Bronchial epithelial cell (primary cell): ENCODE data around the gene HTR3D. TPM values are rescaled to one million over a fixed set of nuclear protein-coding genes. Genes with fewer than 3 reads are reported as not detected.

Experiments
- DNase-seq: peaks from one replicate; pipeline ENCODE4 v3.0.0-alpha.2; 2010; ENCODE audit warnings: low read depth
- FAIRE-seq: peaks from 2 replicates; lab custom pipeline; 2011; peaks lifted over from hg19 to GRCh38; lab: Jason Lieb, UNC
- H3K27me3 ChIP-seq: 2 replicates; pipeline ENCODE4 v1.5.1; 2011; ENCODE audit warnings: low read length; ENCODE audit not compliant: control insufficient read depth, insufficient read depth
- H3K36me3 ChIP-seq: 2 replicates; pipeline ENCODE4 v1.5.1; 2011; ENCODE audit warnings: low read length; ENCODE audit not compliant: control insufficient read depth, insufficient read depth
- H3K4me3 ChIP-seq: 2 replicates; pipeline ENCODE4 v1.5.1; 2011; ENCODE audit warnings: mild to moderate bottlenecking, low read depth, low read length, control low read depth
- CTCF ChIP-seq: IDR thresholded peaks from 2 replicates; pipeline ENCODE4 v1.5.1; 2011; ENCODE audit warnings: mild to moderate bottlenecking, moderate library complexity, low read length, control low read depth, inconsistent platforms; ENCODE audit not compliant: insufficient read depth, severe bottlenecking
- total RNA-seq: library from RNA; depleted of rRNA; stranded (reverse); fragments of >200 nt; gene quantifications from 2 replicates; pipeline ENCODE4 v1.2.1, GENCODE V29; 2014

HTR3D gene
- total RNA-seq, 1 donor from 2014 or later = not detected

GRCh38 chr3:184039414-184039813 lies 7.9 kb downstream of the HTR3D start:
- Histone ChIP-seq H3K36me3 (no peaks in the 10 kb centered on the region), H3K4me3 (no peak overlapping the region), H3K27me3 (no peaks in the 10 kb centered on the region)
- FAIRE-seq (no peak), DNase-seq (peak; percentile 92)
- TF ChIP-seq CTCF = no peak

GRCh38 chr3:184040010-184040409 lies 8.5 kb downstream of the HTR3D start:
- FAIRE-seq = no peak
- no peaks in the 10 kb centered on the region for H3K27me3 ChIP-seq
- no peak for TF ChIP-seq CTCF
- no peak overlapping the region for H3K4me3 ChIP-seq
- H3K36me3 ChIP-seq = no peaks in the 10 kb centered on the region
- DNase-seq = no peak

- H3K27me3 ChIP-seq = no peaks in the 10 kb centered on the region
- no peak overlapping the region for H3K4me3 ChIP-seq
- H3K36me3 ChIP-seq = no peaks in the 10 kb centered on the region
- FAIRE-seq (no peak), DNase-seq (no peak)
- TF ChIP-seq CTCF = no peak
Observed at GRCh38 chr3:184042617-184043016, 11.1 kb downstream of the HTR3D start.

GRCh38 chr3:184045995-184046394 lies 14.5 kb downstream of the HTR3D start:
- Histone ChIP-seq H3K27me3 (no peaks in the 10 kb centered on the region), H3K4me3 (no peak overlapping the region), H3K36me3 (no peaks in the 10 kb centered on the region)
- no peak for FAIRE-seq
- no peak for DNase-seq
- TF ChIP-seq CTCF = no peak

GRCh38 chr3:184050217-184050847 lies 18.8 kb downstream of the HTR3D start:
- peak; percentile 8 for DNase-seq
- Histone ChIP-seq H3K4me3 (no peak overlapping the region), H3K36me3 (no peaks in the 10 kb centered on the region), H3K27me3 (peaks cover 4% of the 10 kb centered on the region)
- FAIRE-seq = no peak
- no peak for TF ChIP-seq CTCF

GRCh38 chr3:184052767-184053166 lies 21.2 kb downstream of the HTR3D start, which contains the start of gene HTR3C:
TSS of gene HTR3C (plus strand) at chr3:184053047. CDS start at chr3:184053081, 34 bp downstream.
- TF ChIP-seq CTCF = no peak
- Histone ChIP-seq H3K27me3 (peaks cover 5% of the 10 kb centered on the region), H3K4me3 (no peak within 1 kb of the TSS), H3K36me3 (no peaks in the 10 kb centered on the region)
- DNase-seq = no peak
- FAIRE-seq = no peak
